OCI-LY3 (cell line): ENCODE measurements around the gene NAT14.

Experiments used
- H2AFZ ChIP-seq: fragments of 200-600, 300-600 bp; shearing (Covaris generic); 2 replicates; pipeline ENCODE4 v1.6.0; 2014; ENCODE audit warnings: antibody characterized with exemption, low read depth, low read length
- H3K27ac ChIP-seq: fragments of 200-600, 300-600 bp; sonication (generic); 2 replicates; pipeline ENCODE4 v1.5.1; 2014; ENCODE audit warnings: mild to moderate bottlenecking, low read length, moderate library complexity, mixed read lengths
- H3K27me3 ChIP-seq: fragments of 200-600, 300-600 bp; sonication (generic); 2 replicates; pipeline ENCODE4 v1.6.1; 2014; ENCODE audit warnings: low read depth, low read length, mixed read lengths
- H3K36me3 ChIP-seq: fragments of 200-600, 300-600 bp; sonication (generic); replicated peaks from 2 replicates; pipeline ENCODE3; 2014; ENCODE audit warnings: low read depth, low read length, mixed read lengths
- H3K4me1 ChIP-seq: fragments of 300-600, 200-600 bp; sonication (generic); 2 replicates; pipeline ENCODE4 v1.6.1; 2014; ENCODE audit warnings: low read length, mixed read lengths
- H3K4me2 ChIP-seq: fragments of 200-600, 300-600 bp; sonication (generic); 2 replicates; pipeline ENCODE4 v1.6.1; 2014; ENCODE audit warnings: low read length, mixed read lengths
- H3K4me3 ChIP-seq: fragments of 300-600, 200-600 bp; sonication (generic); 2 replicates; pipeline ENCODE4 v1.5.1; 2014; ENCODE audit warnings: antibody characterized with exemption, mild to moderate bottlenecking, low read length, moderate library complexity
- H3K79me2 ChIP-seq: fragments of 300-600, 200-600 bp; shearing (Covaris generic); 2 replicates; pipeline ENCODE4 v1.6.1; 2014; ENCODE audit warnings: mild to moderate bottlenecking, low read length, mixed read lengths
- H3K9ac ChIP-seq: fragments of 300-600, 200-600 bp; shearing (Covaris generic); 2 replicates; pipeline ENCODE4 v1.6.0; 2014; ENCODE audit warnings: mild to moderate bottlenecking, low read length, moderate library complexity
- H3K9me3 ChIP-seq: fragments of 200-600, 300-600 bp; shearing (Covaris generic); 2 replicates; pipeline ENCODE4 v1.6.1; 2014; ENCODE audit warnings: low read length, mixed read lengths; ENCODE audit not compliant: insufficient read depth
- H4K20me1 ChIP-seq: fragments of 200-600, 300-600 bp; sonication (generic); 2 replicates; pipeline ENCODE4 v1.6.1; 2016; ENCODE audit warnings: low read length, mixed read lengths; ENCODE audit not compliant: insufficient read depth
- CTCF ChIP-seq: fragments of 200-600, 300-600 bp; sonication (generic); IDR thresholded peaks from 2 replicates; pipeline ENCODE4 v1.5.1; 2014; ENCODE audit warnings: antibody characterized with exemption, low read length, low read depth
- EZH2phosphoT487 ChIP-seq: fragments of 200-600 bp; shearing (Covaris generic); IDR thresholded peaks from 2 replicates; pipeline ENCODE4 v1.6.1; 2018; ENCODE audit warnings: antibody characterized with exemption, mixed run types, low read depth

The NAT14 gene

GRCh38 chr19:55525289-55526101 is 40.5 kb downstream of the NAT14 start:
- Histone ChIP-seq H2AFZ (no peak overlapping the region), H3K79me2 (no peaks in the 10 kb centered on the region), H3K9me3 (no peaks in the 10 kb centered on the region), H3K27me3 (peaks cover 3% of the 10 kb centered on the region; the same call in 1 of the 2 replicates), H3K27ac (no peak overlapping the region), H3K4me2 (no peak overlapping the region), H3K4me1 (no peaks in the 10 kb centered on the region), H3K9ac (no peak overlapping the region), H3K36me3 (no peaks in the 10 kb centered on the region), H3K4me3 (no peak overlapping the region), H4K20me1 (no peaks in the 10 kb centered on the region)
- TF ChIP-seq EZH2phosphoT487, result no peak
- TF ChIP-seq CTCF, result no peak

GRCh38 chr19:55526216-55527196 is 41.5 kb downstream of the NAT14 start:
- Histone ChIP-seq H3K9me3 (no peaks in the 10 kb centered on the region), H3K4me2 (no peak overlapping the region), H3K27me3 (peaks cover 3% of the 10 kb centered on the region; the same call in 1 of the 2 replicates), H4K20me1 (no peaks in the 10 kb centered on the region), H3K27ac (no peak overlapping the region), H3K4me3 (no peak overlapping the region), H3K9ac (no peak overlapping the region), H3K4me1 (no peaks in the 10 kb centered on the region), H3K79me2 (no peaks in the 10 kb centered on the region), H3K36me3 (no peaks in the 10 kb centered on the region), H2AFZ (no peak overlapping the region)
- TF ChIP-seq CTCF, result no peak
- no peak for TF ChIP-seq EZH2phosphoT487

GRCh38 chr19:55527197-55528029 is 42.4 kb downstream of the NAT14 start:
- TF ChIP-seq EZH2phosphoT487 (no peak), CTCF (no peak)
- Histone ChIP-seq H3K4me1 (no peaks in the 10 kb centered on the region), H2AFZ (no peak overlapping the region), H3K79me2 (no peaks in the 10 kb centered on the region), H3K9ac (no peak overlapping the region), H3K9me3 (no peaks in the 10 kb centered on the region), H3K4me2 (no peak overlapping the region), H3K4me3 (no peak overlapping the region), H3K27me3 (peaks cover 3% of the 10 kb centered on the region; the same call in 1 of the 2 replicates), H4K20me1 (no peaks in the 10 kb centered on the region), H3K36me3 (no peaks in the 10 kb centered on the region), H3K27ac (no peak overlapping the region)
